Neural progenitor cell (in vitro differentiated cells): ENCODE measurements around the gene POGZ. TPM values are rescaled to one million over a fixed set of nuclear protein-coding genes. Genes with fewer than 3 reads are reported as not detected.

Experiments used
- DNase-seq: peaks from one replicate; pipeline ENCODE4 v3.0.0-alpha.2; 2016; ENCODE audit warnings: low spot score
- H2AFZ ChIP-seq: fragments of 200-600 bp; sonication (generic); replicated peaks from 2 replicates; pipeline ENCODE4 v1.6.1; 2016; ENCODE audit warnings: antibody characterized with exemption
- H3F3A ChIP-seq: fragments of 200-600 bp; sonication (generic); 2 replicates; pipeline ENCODE4 v1.6.1; 2016; ENCODE audit warnings: antibody characterized with exemption, low read depth
- H3K27ac ChIP-seq: fragments of 200-600 bp; sonication (generic); 2 replicates; pipeline ENCODE4 v1.5.1; 2016; ENCODE audit warnings: mild to moderate bottlenecking
- H3K27me3 ChIP-seq: fragments of 200-600 bp; sonication (generic); 2 replicates; pipeline ENCODE4 v1.6.1; 2016; ENCODE audit warnings: mild to moderate bottlenecking, moderate library complexity
- H3K36me3 ChIP-seq: fragments of 200-600 bp; sonication (generic); 2 replicates; pipeline ENCODE4 v1.5.1; 2016
- H3K4me1 ChIP-seq: fragments of 200-600 bp; sonication (generic); 2 replicates; pipeline ENCODE4 v1.6.1; 2016; ENCODE audit warnings: mixed run types
- H3K4me2 ChIP-seq: fragments of 200-600 bp; sonication (generic); 2 replicates; pipeline ENCODE4 v1.6.1; 2016
- H3K4me3 ChIP-seq: fragments of 200-600 bp; sonication (generic); 2 replicates; pipeline ENCODE4 v1.5.1; 2016
- H3K79me2 ChIP-seq: fragments of 200-600 bp; sonication (generic); 2 replicates; pipeline ENCODE4 v1.6.1; 2016; ENCODE audit warnings: low read depth
- H3K9ac ChIP-seq: fragments of 200-600 bp; sonication (generic); 2 replicates; pipeline ENCODE4 v1.6.1; 2016
- H3K9me3 ChIP-seq: fragments of 200-600 bp; sonication (generic); 2 replicates; pipeline ENCODE4 v1.5.1; 2016; ENCODE audit warnings: low read depth
- H4K20me1 ChIP-seq: fragments of 200-600 bp; sonication (generic); 2 replicates; pipeline ENCODE4 v1.6.1; 2016; ENCODE audit warnings: low read depth
- H3K27ac Mint-ChIP-seq: 3 replicates; pipeline ENCODE4 v1.8.0; 2021; ENCODE audit warnings: mixed read lengths
- H3K27me3 Mint-ChIP-seq: 2 replicates; pipeline ENCODE4 v1.8.0; 2022; ENCODE audit warnings: low read depth, mild to moderate bottlenecking, inconsistent platforms, moderate library complexity, mixed read lengths; ENCODE audit not compliant: insufficient read depth
- H3K36me3 Mint-ChIP-seq: 3 replicates; pipeline ENCODE4 v1.8.0; 2021; ENCODE audit warnings: mixed read lengths
- H3K4me1 Mint-ChIP-seq: 3 replicates; pipeline ENCODE4 v1.8.0; 2021; ENCODE audit warnings: mixed read lengths
- H3K4me3 Mint-ChIP-seq: 3 replicates; pipeline ENCODE4 v1.8.0; 2021; ENCODE audit warnings: mild to moderate bottlenecking, moderate library complexity, mixed read lengths
- H3K9me3 Mint-ChIP-seq: 3 replicates; pipeline ENCODE4 v1.8.0; 2020; ENCODE audit warnings: mixed read lengths
- EZH2 ChIP-seq: fragments of 200-600 bp; sonication (generic); IDR thresholded peaks from 2 replicates; pipeline ENCODE4 v1.6.1; 2017; ENCODE audit warnings: antibody characterized with exemption, mild to moderate bottlenecking, moderate library complexity
- EZH2phosphoT487 ChIP-seq: fragments of 200-600 bp; sonication (generic); IDR thresholded peaks from 2 replicates; pipeline ENCODE4 v1.6.1; 2017; ENCODE audit warnings: antibody characterized with exemption
- total RNA-seq: library from RNA; depleted of rRNA; stranded (reverse); fragments of >200 nt; gene quantifications from 2 replicates; pipeline ENCODE4 v1.2.3, GENCODE V29; 2015; ENCODE audit warnings: low replicate concordance
- TF ChIP-seq, protein P1 (sequence below): fragments of 200-600 bp; sonication (generic); IDR thresholded peaks from 2 replicates; pipeline ENCODE4 v1.5.1; 2017; ENCODE audit warnings: antibody characterized with exemption, mild to moderate bottlenecking

POGZ gene
- total RNA-seq, 1 donor from 2014 or later = 61.5 TPM

- Mint-ChIP-seq H3K36me3 (no peaks in the 10 kb centered on the region), H3K4me3 (no peak overlapping the region), H3K4me1 (no peaks in the 10 kb centered on the region), H3K27ac (no peak overlapping the region), H3K27me3 (peaks cover 5% of the 10 kb centered on the region), H3K9me3 (peaks cover 5% of the 10 kb centered on the region)
- Histone ChIP-seq H3K79me2 (no peaks in the 10 kb centered on the region), H3K9ac (no peak overlapping the region), H3K4me2 (no peak overlapping the region), H4K20me1 (no peaks in the 10 kb centered on the region), H3K27me3 (no peaks in the 10 kb centered on the region), H2AFZ (no peak overlapping the region), H3K4me1 (no peaks in the 10 kb centered on the region), H3K27ac (no peak overlapping the region), H3K36me3 (no peaks in the 10 kb centered on the region), H3K9me3 (no peaks in the 10 kb centered on the region), H3K4me3 (no peak overlapping the region), H3F3A (peaks cover 5% of the 10 kb centered on the region)
- DNase-seq = no peak
- no peak for TF ChIP-seq EZH2
- TF ChIP-seq, protein P1, sequence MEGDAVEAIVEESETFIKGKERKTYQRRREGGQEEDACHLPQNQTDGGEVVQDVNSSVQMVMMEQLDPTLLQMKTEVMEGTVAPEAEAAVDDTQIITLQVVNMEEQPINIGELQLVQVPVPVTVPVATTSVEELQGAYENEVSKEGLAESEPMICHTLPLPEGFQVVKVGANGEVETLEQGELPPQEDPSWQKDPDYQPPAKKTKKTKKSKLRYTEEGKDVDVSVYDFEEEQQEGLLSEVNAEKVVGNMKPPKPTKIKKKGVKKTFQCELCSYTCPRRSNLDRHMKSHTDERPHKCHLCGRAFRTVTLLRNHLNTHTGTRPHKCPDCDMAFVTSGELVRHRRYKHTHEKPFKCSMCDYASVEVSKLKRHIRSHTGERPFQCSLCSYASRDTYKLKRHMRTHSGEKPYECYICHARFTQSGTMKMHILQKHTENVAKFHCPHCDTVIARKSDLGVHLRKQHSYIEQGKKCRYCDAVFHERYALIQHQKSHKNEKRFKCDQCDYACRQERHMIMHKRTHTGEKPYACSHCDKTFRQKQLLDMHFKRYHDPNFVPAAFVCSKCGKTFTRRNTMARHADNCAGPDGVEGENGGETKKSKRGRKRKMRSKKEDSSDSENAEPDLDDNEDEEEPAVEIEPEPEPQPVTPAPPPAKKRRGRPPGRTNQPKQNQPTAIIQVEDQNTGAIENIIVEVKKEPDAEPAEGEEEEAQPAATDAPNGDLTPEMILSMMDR = no peak
- no peak for TF ChIP-seq EZH2phosphoT487
These were observed 22.7 kb upstream of the POGZ start for GRCh38 chr1:151482017-151482416.

DNA sequence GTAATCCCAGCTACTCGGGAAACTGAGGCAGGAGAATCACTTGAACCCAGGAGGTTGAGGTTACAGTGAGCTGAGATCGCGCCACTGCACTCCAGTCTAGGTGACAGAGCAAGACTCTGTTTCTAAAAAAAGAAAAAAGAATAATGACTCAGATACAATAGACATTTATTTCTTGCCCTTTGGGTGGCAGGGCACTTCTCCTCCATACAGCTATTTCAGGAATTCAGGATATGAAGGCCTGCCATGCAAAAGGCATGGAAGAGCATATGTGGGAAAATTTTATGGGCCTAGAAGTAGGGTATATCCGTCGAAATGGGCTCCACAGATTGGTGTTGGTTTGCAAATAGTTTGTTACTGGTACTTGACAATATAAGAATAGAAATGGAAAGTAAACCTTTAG, 20.2 kb upstream of the POGZ start:
- Histone ChIP-seq H3K79me2 (no peaks in the 10 kb centered on the region), H3K27ac (no peak overlapping the region), H4K20me1 (no peaks in the 10 kb centered on the region), H3K9me3 (no peaks in the 10 kb centered on the region), H3K27me3 (no peaks in the 10 kb centered on the region), H3K9ac (no peak overlapping the region), H3K36me3 (no peaks in the 10 kb centered on the region), H3K4me3 (no peak overlapping the region), H3K4me2 (no peak overlapping the region), H3K4me1 (no peaks in the 10 kb centered on the region), H2AFZ (no peak overlapping the region), H3F3A (peaks cover 8% of the 10 kb centered on the region)
- no peaks in the 10 kb centered on the region for H3K4me1 Mint-ChIP-seq
- no peak overlapping the region for H3K4me3 Mint-ChIP-seq
- no peak for TF ChIP-seq EZH2phosphoT487
- TF ChIP-seq, protein P1 = no peak
- no peak for TF ChIP-seq EZH2
- H3K27ac Mint-ChIP-seq = no peak overlapping the region
- H3K9me3 Mint-ChIP-seq = peaks cover 5% of the 10 kb centered on the region
- peaks cover 8% of the 10 kb centered on the region for H3K27me3 Mint-ChIP-seq
- no peak for DNase-seq
- no peaks in the 10 kb centered on the region for H3K36me3 Mint-ChIP-seq

DNA sequence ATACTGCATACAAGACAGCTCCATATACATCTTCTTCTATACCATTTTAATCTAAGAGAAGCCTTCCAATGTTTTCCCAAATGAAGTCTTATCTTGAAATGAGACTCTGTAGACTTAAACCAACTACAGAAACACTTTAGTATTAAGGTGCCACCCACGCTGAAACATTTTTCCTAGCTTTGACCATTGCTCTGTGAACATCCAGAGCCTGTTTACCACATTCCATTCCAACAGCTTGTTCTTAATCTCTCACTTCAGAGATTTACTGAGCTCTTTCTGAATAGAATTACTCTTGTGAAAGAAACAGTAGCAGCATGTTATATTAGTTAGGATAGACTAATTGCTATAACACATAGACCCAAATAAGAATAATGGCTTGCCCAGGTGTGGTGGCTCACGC, 19.6 kb upstream of the POGZ start:
- Histone ChIP-seq H3F3A (peaks cover 8% of the 10 kb centered on the region), H2AFZ (no peak overlapping the region), H3K4me2 (no peak overlapping the region), H3K36me3 (no peaks in the 10 kb centered on the region), H3K4me3 (no peak overlapping the region), H3K9me3 (no peaks in the 10 kb centered on the region), H3K27me3 (peaks cover 4% of the 10 kb centered on the region), H3K9ac (no peak overlapping the region), H4K20me1 (no peaks in the 10 kb centered on the region), H3K4me1 (no peaks in the 10 kb centered on the region), H3K27ac (no peak overlapping the region), H3K79me2 (no peaks in the 10 kb centered on the region)
- H3K9me3 Mint-ChIP-seq = peaks cover 5% of the 10 kb centered on the region
- no peak for TF ChIP-seq EZH2
- TF ChIP-seq, protein P1 = no peak
- TF ChIP-seq EZH2phosphoT487 = no peak
- H3K27ac Mint-ChIP-seq = no peak overlapping the region
- H3K4me3 Mint-ChIP-seq = no peak overlapping the region
- H3K36me3 Mint-ChIP-seq = no peaks in the 10 kb centered on the region
- DNase-seq = no peak
- H3K27me3 Mint-ChIP-seq = peaks cover 8% of the 10 kb centered on the region
- H3K4me1 Mint-ChIP-seq = no peaks in the 10 kb centered on the region
